ENCODE data around the gene SCN10A. TPM values are rescaled to one million over a fixed set of nuclear protein-coding genes. Genes with fewer than 3 reads are reported as not detected.

Gene SCN10A
- total RNA-seq, 1 experiment from 2014 or later, result not detected

GRCh38 chr3:38746641-38747040, 69.4 kb downstream of the SCN10A start (continued):
- no peak for TF ChIP-seq ZNF425 (CRISPR knock-in tag; conservative IDR thresholded peaks at IDR 0.05)
- TF ChIP-seq MAX (CRISPR knock-in tag; IDR thresholded peaks at IDR 0.05), result no peak
- no peak for TF ChIP-seq NR2C2 (CRISPR knock-in tag; IDR thresholded peaks at IDR 0.05)

GRCh38 chr3:38743043-38743442, 73.0 kb downstream of the SCN10A start:
- no peaks in the 10 kb centered on the region for H3K36me3 Mint-ChIP-seq
- DNase-seq (ENCODE audit: low spot score), result no peak
- peaks cover 2% of the 10 kb centered on the region; the same call in 1 of the 2 replicates for H3K27me3 Mint-ChIP-seq (ENCODE audit: low read depth)
- ATAC-seq, result no peak
- H3K4me3 Mint-ChIP-seq, result no peak overlapping the region
- TF ChIP-seq TEAD4 (CRISPR knock-in tag; IDR thresholded peaks at IDR 0.05) (no peak), ZNF138 (CRISPR knock-in tag; conservative IDR thresholded peaks at IDR 0.05) (no peak), ATF1 (CRISPR knock-in tag; IDR thresholded peaks at IDR 0.05) (no peak)
- H3K9me3 Mint-ChIP-seq, result no peaks in the 10 kb centered on the region
- ChIA-PET CTCF (interaction anchor here (1.1 to 1.3 kb wide), 2 partner anchors 101 to 257 kb away, joined by 3 to 4 read pairs; no protein-coding TSS in a partner anchor), POLR2A (no interaction called here)
- peaks cover 14% of the 10 kb centered on the region for H3K4me1 Mint-ChIP-seq
- no peak overlapping the region for H3K27ac Mint-ChIP-seq

- H3K27ac Mint-ChIP-seq, result no peak overlapping the region
- H3K4me3 Mint-ChIP-seq, result no peak overlapping the region
- DNase-seq (ENCODE audit: low spot score) (no peak), ATAC-seq (no peak)
- H3K9me3 Mint-ChIP-seq, result no peaks in the 10 kb centered on the region
- peaks cover 14% of the 10 kb centered on the region for H3K4me1 Mint-ChIP-seq
- POLR2A ChIA-PET, result no interaction called here
- peaks cover 2% of the 10 kb centered on the region; the same call in 1 of the 2 replicates for H3K27me3 Mint-ChIP-seq (ENCODE audit: low read depth)
- H3K36me3 Mint-ChIP-seq, result no peaks in the 10 kb centered on the region
- CTCF ChIA-PET, result interaction anchor here (1.1 to 1.3 kb wide), 2 partner anchors 102 to 257 kb away, joined by 3 to 4 read pairs; no protein-coding TSS in a partner anchor
- TF ChIP-seq ELF4 (CRISPR knock-in tag; IDR thresholded peaks at IDR 0.05; ENCODE audit: low read depth), result no peak
- TF ChIP-seq SMAD4 (CRISPR knock-in tag; IDR thresholded peaks at IDR 0.05), result no peak
- TF ChIP-seq NFE2L1 (CRISPR knock-in tag; IDR thresholded peaks at IDR 0.05), result no peak
- no peak for TF ChIP-seq ZNF219 (CRISPR knock-in tag; IDR thresholded peaks at IDR 0.05; ENCODE audit: borderline replicate concordance)
- no peak for TF ChIP-seq FOXP4 (CRISPR knock-in tag; IDR thresholded peaks at IDR 0.05)
- TF ChIP-seq ZNF281 (CRISPR knock-in tag; IDR thresholded peaks at IDR 0.05), result no peak
- no peak for TF ChIP-seq RORB (CRISPR knock-in tag; IDR thresholded peaks at IDR 0.05)
- TF ChIP-seq TEAD1 (CRISPR knock-in tag; IDR thresholded peaks at IDR 0.05), result no peak
- no peak for TF ChIP-seq ZSCAN18 (CRISPR knock-in tag; IDR thresholded peaks at IDR 0.05)
- no peak for TF ChIP-seq ATF1 (CRISPR knock-in tag; IDR thresholded peaks at IDR 0.05)
- TF ChIP-seq CTCF (IDR thresholded peaks at IDR 0.05), result no peak
- TF ChIP-seq MAX (CRISPR knock-in tag; IDR thresholded peaks at IDR 0.05), result no peak
- TF ChIP-seq MLX (CRISPR knock-in tag; IDR thresholded peaks at IDR 0.05), result no peak
- TF ChIP-seq PREB (CRISPR knock-in tag; IDR thresholded peaks at IDR 0.05; ENCODE audit: borderline replicate concordance), result no peak
- no peak for TF ChIP-seq IRF2 (CRISPR knock-in tag; IDR thresholded peaks at IDR 0.05; ENCODE audit: borderline replicate concordance, low read depth)
These were observed 73.5 kb downstream of the SCN10A start for GRCh38 chr3:38742550-38742949.
